ENCODE data around the gene SRM. TPM values are rescaled to one million over a fixed set of nuclear protein-coding genes. Genes with fewer than 3 reads are reported as not detected.
"Not testable (repeated sequence)": the region's sequence is repeated elsewhere in the genome, so short reads cannot be mapped to it uniquely, and the experiment has no call there.

Gene SRM
- total and polyA plus RNA-seq, 12 donors: 35.4 to 158 (median 51.5) TPM

GRCh38 chr1:11051781-11052511, 7.9 kb downstream of the SRM start:
- H3K27ac ChIP-seq: no peak overlapping the region
- DNase-seq (no peak), ATAC-seq (no peak)
- TF ChIP-seq, protein P1, sequence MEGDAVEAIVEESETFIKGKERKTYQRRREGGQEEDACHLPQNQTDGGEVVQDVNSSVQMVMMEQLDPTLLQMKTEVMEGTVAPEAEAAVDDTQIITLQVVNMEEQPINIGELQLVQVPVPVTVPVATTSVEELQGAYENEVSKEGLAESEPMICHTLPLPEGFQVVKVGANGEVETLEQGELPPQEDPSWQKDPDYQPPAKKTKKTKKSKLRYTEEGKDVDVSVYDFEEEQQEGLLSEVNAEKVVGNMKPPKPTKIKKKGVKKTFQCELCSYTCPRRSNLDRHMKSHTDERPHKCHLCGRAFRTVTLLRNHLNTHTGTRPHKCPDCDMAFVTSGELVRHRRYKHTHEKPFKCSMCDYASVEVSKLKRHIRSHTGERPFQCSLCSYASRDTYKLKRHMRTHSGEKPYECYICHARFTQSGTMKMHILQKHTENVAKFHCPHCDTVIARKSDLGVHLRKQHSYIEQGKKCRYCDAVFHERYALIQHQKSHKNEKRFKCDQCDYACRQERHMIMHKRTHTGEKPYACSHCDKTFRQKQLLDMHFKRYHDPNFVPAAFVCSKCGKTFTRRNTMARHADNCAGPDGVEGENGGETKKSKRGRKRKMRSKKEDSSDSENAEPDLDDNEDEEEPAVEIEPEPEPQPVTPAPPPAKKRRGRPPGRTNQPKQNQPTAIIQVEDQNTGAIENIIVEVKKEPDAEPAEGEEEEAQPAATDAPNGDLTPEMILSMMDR (IDR thresholded peaks at IDR 0.05): no peak
- peaks cover 0 to 31% (median 13%) of the 10 kb centered on the region in 9 donors for H3K36me3 ChIP-seq
- intact Hi-C loops (cut with DNase I): loop anchor here in 1 of 10 donors (10.0 kb wide), 1 partner anchor 673 kb away; no protein-coding TSS in a partner anchor
- 58 to 61% methylated on average over 19 of the region's 19 CpGs for WGBS, 2 donors
- no peaks in the 10 kb centered on the region for H3K27me3 ChIP-seq
- H3K4me1 ChIP-seq: peaks cover 0 to 18% (median 0%) of the 10 kb centered on the region in 9 donors
- no peak overlapping the region for H3K4me3 ChIP-seq
- no peaks in the 10 kb centered on the region for H3K9me3 ChIP-seq

- 93 to 94% methylated on average over 10 of the region's 10 CpGs for WGBS, 2 donors
- peaks cover 0 to 18% (median 0%) of the 10 kb centered on the region in 9 donors for H3K4me1 ChIP-seq
- not testable (repeated sequence) for H3K27ac ChIP-seq, ATAC-seq, H3K9me3 ChIP-seq, DNase-seq, H3K27me3 ChIP-seq, H3K4me3 ChIP-seq
- intact Hi-C loops (cut with DNase I): loop anchor here in 1 of 10 donors (10.0 kb wide), 1 partner anchor 674 kb away; no protein-coding TSS in a partner anchor
- peaks cover 0 to 23% (median 8%) of the 10 kb centered on the region in 9 donors for H3K36me3 ChIP-seq
Measured at GRCh38 chr1:11051121-11051520, 8.7 kb downstream of the SRM start.

DNA sequence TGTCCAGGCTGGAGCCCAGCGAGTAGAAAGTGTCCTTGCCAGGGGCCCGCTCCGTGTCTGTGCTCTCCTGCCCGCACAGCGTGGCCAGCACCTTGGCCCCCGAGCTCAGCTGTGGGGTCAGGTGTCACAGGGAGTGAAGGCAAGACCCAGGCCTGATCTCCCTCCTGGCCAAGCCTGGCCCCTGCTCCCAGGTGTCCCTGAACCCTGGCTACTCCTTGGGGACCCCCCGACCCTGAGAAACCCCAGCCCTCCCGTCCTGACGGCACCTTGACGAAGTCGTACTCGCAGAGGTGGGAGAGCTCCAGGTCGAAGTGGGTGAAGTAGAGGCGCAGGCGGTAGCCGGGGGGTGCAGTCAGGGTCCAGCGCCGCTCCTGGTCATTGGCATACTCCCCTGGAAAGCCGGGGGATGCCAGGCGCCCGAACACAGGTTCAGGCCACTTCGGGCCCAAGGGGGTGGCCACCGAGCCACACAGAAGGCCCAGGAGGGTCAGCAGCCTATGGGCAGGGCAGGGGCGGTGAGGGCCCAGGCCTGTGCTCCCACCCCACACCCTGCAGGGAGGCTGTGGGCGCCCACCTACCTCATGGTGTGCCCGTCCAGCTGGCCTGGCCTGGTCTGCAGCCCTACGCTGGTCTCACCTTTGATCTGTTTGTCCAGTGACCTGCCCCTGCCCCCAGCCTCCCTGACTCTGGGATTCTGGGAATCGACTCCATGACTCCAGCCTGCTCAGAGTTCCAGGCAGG, 13.0 kb downstream of the SRM start, which contains the start of gene MASP2:
TSS of gene MASP2 (minus strand) at position 615 of the 741 bp plus-strand sequence. CDS start at position 583, 32 bp downstream.
- H3K27ac ChIP-seq: no peak within 1 kb of the TSS
- WGBS, 2 donors: 92 to 94% methylated on average over 28 of the region's 28 CpGs
- H3K27me3 ChIP-seq: no peaks in the 10 kb centered on the region
- no peaks in the 10 kb centered on the region for H3K9me3 ChIP-seq
- intact Hi-C loops (cut with DNase I): loop anchor here in 2 of 10 donors (10.0 kb wide), 2 partner anchors 58 to 598 kb away; no protein-coding TSS in a partner anchor
- TF ChIP-seq, protein P1 (IDR thresholded peaks at IDR 0.05): no peak
- H3K36me3 ChIP-seq: no peaks in the 10 kb centered on the region
- peaks cover 0 to 3% (median 0%) of the 10 kb centered on the region in 9 donors for H3K4me1 ChIP-seq
- peak in 1 of 8 donors; percentile 7 for ATAC-seq
- no peak within 1 kb of the TSS for H3K4me3 ChIP-seq
- DNase-seq: no peak

- Histone ChIP-seq H3K4me1 (no peaks in the 10 kb centered on the region), H3K36me3 (no peaks in the 10 kb centered on the region), H3K27me3 (no peaks in the 10 kb centered on the region), H3K9me3 (no peaks in the 10 kb centered on the region), H3K4me3 (no peak overlapping the region), H3K27ac (no peak overlapping the region)
- 83 to 85% methylated on average over 8 of the region's 8 CpGs for WGBS, 2 donors
- intact Hi-C loops (cut with DNase I): loop anchor here in 2 of 10 donors (10.0 kb wide), 2 partner anchors 59 to 599 kb away; no protein-coding TSS in a partner anchor
- no peak for DNase-seq
- TF ChIP-seq, protein P1 (IDR thresholded peaks at IDR 0.05): no peak
- no peak for ATAC-seq
Measured at GRCh38 chr1:11046270-11046566, 13.6 kb downstream of the SRM start.

Data from heart right ventricle (tissue), 16 donors.